ENCODE data around the gene C1QTNF4. TPM values are rescaled to one million over a fixed set of nuclear protein-coding genes. Genes with fewer than 3 reads are reported as not detected.

Gene C1QTNF4
- total RNA-seq, 2 experiments from 2014 or later: 3.6 TPM; not detected in 1

GRCh38 chr11:47541070-47541469 lies 53.1 kb downstream of the C1QTNF4 start:
- no TSS peak for BruUV-seq (replicated peaks)
- H3K4me2 ChIP-seq (ENCODE audit: low read length): no peak overlapping the region
- TF ChIP-seq EZH2phosphoT487 (IDR thresholded peaks at IDR 0.05; ENCODE audit: borderline replicate concordance, low read depth, low read length): no peak
- ChIA-PET CTCF (ENCODE audit: unreplicated experiment) (interaction anchor here (0.9 kb wide), 1 partner anchor 10 kb away, joined by 3 read pairs; no protein-coding TSS in a partner anchor), POLR2A (no interaction called here)
- H3K9me2 ChIP-seq (ENCODE audit: insufficient read depth, low read length): no peaks in the 10 kb centered on the region
- H2AFZ ChIP-seq (ENCODE audit: low read length): no peak overlapping the region
- no peak overlapping the region for H3K27ac ChIP-seq (ENCODE audit: low read depth, low read length, poor library complexity, severe bottlenecking)
- peaks cover 5% of the 10 kb centered on the region for H3K4me1 ChIP-seq (ENCODE audit: insufficient read depth, low read length, poor library complexity, severe bottlenecking)
- H4K20me1 ChIP-seq (ENCODE audit: insufficient read depth, low read length): peaks cover 5% of the 10 kb centered on the region; the same call in 1 of the 2 replicates
- DNase-seq (ENCODE audit: low spot score): no peak
- peaks cover 67% of the 10 kb centered on the region for H3K36me3 ChIP-seq (ENCODE audit: insufficient read depth, low read length)
- intact Hi-C loops (cut with micrococcal nuclease; ENCODE audit: unreplicated experiment): no loop called here
- no peaks in the 10 kb centered on the region for H3K9me3 ChIP-seq (ENCODE audit: low read length)
- peaks cover 96% of the 10 kb centered on the region for H3K79me2 ChIP-seq (ENCODE audit: insufficient read depth, low read depth, low read length)
- no peak overlapping the region for H3K4me3 ChIP-seq (ENCODE audit: low read depth, low read length, poor library complexity, severe bottlenecking)

GRCh38 chr11:47539681-47540039 lies 54.6 kb downstream of the C1QTNF4 start:
- BruUV-seq (replicated peaks): no TSS peak
- Histone ChIP-seq H3K36me3 (ENCODE audit: insufficient read depth, low read length) (peaks cover 69% of the 10 kb centered on the region), H3K4me1 (ENCODE audit: insufficient read depth, low read length, poor library complexity, severe bottlenecking) (peaks cover 5% of the 10 kb centered on the region), H4K20me1 (ENCODE audit: insufficient read depth, low read length) (peaks cover 5% of the 10 kb centered on the region; the same call in 1 of the 2 replicates), H3K79me2 (ENCODE audit: insufficient read depth, low read depth, low read length) (peaks cover 99% of the 10 kb centered on the region), H3K4me2 (ENCODE audit: low read length) (no peak overlapping the region), H3K9me3 (ENCODE audit: low read length) (no peaks in the 10 kb centered on the region), H2AFZ (ENCODE audit: low read length) (no peak overlapping the region), H3K9me2 (ENCODE audit: insufficient read depth, low read length) (no peaks in the 10 kb centered on the region), H3K27ac (ENCODE audit: low read depth, low read length, poor library complexity, severe bottlenecking) (no peak overlapping the region), H3K4me3 (ENCODE audit: low read depth, low read length, poor library complexity, severe bottlenecking) (no peak overlapping the region)
- no peak for DNase-seq (ENCODE audit: low spot score)
- TF ChIP-seq CTCF (conservative IDR thresholded peaks at IDR 0.05; ENCODE audit: low read length) (no peak), EZH2phosphoT487 (IDR thresholded peaks at IDR 0.05; ENCODE audit: borderline replicate concordance, low read depth, low read length) (no peak)
- CTCF ChIA-PET (ENCODE audit: unreplicated experiment): interaction anchor here (0.5 kb wide), 1 partner anchor 1691 kb away, joined by 3 read pairs; no protein-coding TSS in a partner anchor
- intact Hi-C loops (cut with micrococcal nuclease; ENCODE audit: unreplicated experiment): no loop called here
- POLR2A ChIA-PET: interaction anchor here (0.8 to 1.7 kb wide), 7 partner anchors 8 to 839 kb away, joined by 3 to 4 read pairs (median 4); partner anchors contain the start of gene ZNF408

Small RNAs within 50 kb of the gene (small RNA-seq; reads per million reads assigned to genes)
- gene RN7SL652P (not detected), gene RNU5E-10P (0.99 reads per million, percentile 48 among the genes with 10 or more reads in this experiment)

Other genes starting within 250 kb of the C1QTNF4 start
- gene MYBPC3, start 241.7 kb downstream of the C1QTNF4 start, total RNA-seq (2014; rRNA removed; shearing (Covaris generic)): 0.10 and 0.25 TPM in 2 replicates
- gene MYBPC3, start 241.7 kb downstream of the C1QTNF4 start, total RNA-seq (2022): 0.18 and 0.29 TPM in 2 replicates
- gene SPI1, start 215.9 kb downstream of the C1QTNF4 start, total RNA-seq (2014; rRNA removed; shearing (Covaris generic)): 48.9 and 79.6 TPM in 2 replicates
- 71.2 and 73.3 TPM in 2 replicates for gene SPI1, start 215.9 kb downstream of the C1QTNF4 start, total RNA-seq (2022)
- gene SLC39A13, start 185.8 kb downstream of the C1QTNF4 start, total RNA-seq (2014; rRNA removed; shearing (Covaris generic)): 31.6 and 31.8 TPM in 2 replicates
- gene SLC39A13, start 185.8 kb downstream of the C1QTNF4 start, total RNA-seq (2022): 30.5 and 33.9 TPM in 2 replicates
- 122 and 135 TPM in 2 replicates for gene PSMC3, start 168.0 kb downstream of the C1QTNF4 start, total RNA-seq (2014; rRNA removed; shearing (Covaris generic))
- gene PSMC3, start 168.0 kb downstream of the C1QTNF4 start, total RNA-seq (2022): 127 and 144 TPM in 2 replicates
- 0.26 TPM in 1 of 2 replicates, not detected in the other for gene RAPSN, start 145.3 kb downstream of the C1QTNF4 start, total RNA-seq (2014; rRNA removed; shearing (Covaris generic))
- not detected in 2 replicates for gene RAPSN, start 145.3 kb downstream of the C1QTNF4 start, total RNA-seq (2022)
- gene CELF1, start 41.3 kb downstream of the C1QTNF4 start, total RNA-seq (2014; rRNA removed; shearing (Covaris generic)): 82.1 and 87.4 TPM in 2 replicates
- 143 and 149 TPM in 2 replicates for gene CELF1, start 41.3 kb downstream of the C1QTNF4 start, total RNA-seq (2022)
- 52.6 and 62.8 TPM in 2 replicates for gene PTPMT1, start 28.8 kb downstream of the C1QTNF4 start, total RNA-seq (2014; rRNA removed; shearing (Covaris generic))
- 27.6 TPM in 2 replicates for gene PTPMT1, start 28.8 kb downstream of the C1QTNF4 start, total RNA-seq (2022)
- gene KBTBD4, start 15.4 kb downstream of the C1QTNF4 start, total RNA-seq (2014; rRNA removed; shearing (Covaris generic)): 25.2 and 25.8 TPM in 2 replicates
- gene KBTBD4, start 15.4 kb downstream of the C1QTNF4 start, total RNA-seq (2022): 18.4 and 18.6 TPM in 2 replicates
- 73.9 and 92.7 TPM in 2 replicates for gene NDUFS3, start 15.3 kb downstream of the C1QTNF4 start, total RNA-seq (2014; rRNA removed; shearing (Covaris generic))
- gene NDUFS3, start 15.3 kb downstream of the C1QTNF4 start, total RNA-seq (2022): 122 and 135 TPM in 2 replicates
- gene FAM180B, start 7.7 kb downstream of the C1QTNF4 start, total RNA-seq (2014; rRNA removed; shearing (Covaris generic)): 0.22 and 0.85 TPM in 2 replicates
- gene FAM180B, start 7.7 kb downstream of the C1QTNF4 start, total RNA-seq (2022): 0.23 and 0.26 TPM in 2 replicates
- 43.6 and 64.8 TPM in 2 replicates for gene MTCH2, start 48.1 kb upstream of the C1QTNF4 start, total RNA-seq (2014; rRNA removed; shearing (Covaris generic))
- gene MTCH2, start 48.1 kb upstream of the C1QTNF4 start, total RNA-seq (2022): 112 and 119 TPM in 2 replicates
- 2.0 and 5.9 TPM in 2 replicates for gene AGBL2, start 121.0 kb upstream of the C1QTNF4 start, total RNA-seq (2014; rRNA removed; shearing (Covaris generic))
- 5.5 and 8.4 TPM in 2 replicates for gene AGBL2, start 121.0 kb upstream of the C1QTNF4 start, total RNA-seq (2022)
- gene FNBP4, start 172.9 kb upstream of the C1QTNF4 start, total RNA-seq (2014; rRNA removed; shearing (Covaris generic)): 103 and 123 TPM in 2 replicates
- gene FNBP4, start 172.9 kb upstream of the C1QTNF4 start, total RNA-seq (2022): 160 and 176 TPM in 2 replicates

Data from OCI-LY7 (cell line).